Islet precursor cell (in vitro differentiated cells): ENCODE results near the gene ING1.
"Not testable (repeated sequence)": the region's sequence is repeated elsewhere in the genome, so short reads cannot be mapped to it uniquely, and the experiment has no call there.

Experiments
- DNase-seq: peaks from one replicate; pipeline ENCODE4 v3.0.0-alpha.2; 2018

Gene ING1, protein sequence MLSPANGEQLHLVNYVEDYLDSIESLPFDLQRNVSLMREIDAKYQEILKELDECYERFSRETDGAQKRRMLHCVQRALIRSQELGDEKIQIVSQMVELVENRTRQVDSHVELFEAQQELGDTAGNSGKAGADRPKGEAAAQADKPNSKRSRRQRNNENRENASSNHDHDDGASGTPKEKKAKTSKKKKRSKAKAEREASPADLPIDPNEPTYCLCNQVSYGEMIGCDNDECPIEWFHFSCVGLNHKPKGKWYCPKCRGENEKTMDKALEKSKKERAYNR

DNA sequence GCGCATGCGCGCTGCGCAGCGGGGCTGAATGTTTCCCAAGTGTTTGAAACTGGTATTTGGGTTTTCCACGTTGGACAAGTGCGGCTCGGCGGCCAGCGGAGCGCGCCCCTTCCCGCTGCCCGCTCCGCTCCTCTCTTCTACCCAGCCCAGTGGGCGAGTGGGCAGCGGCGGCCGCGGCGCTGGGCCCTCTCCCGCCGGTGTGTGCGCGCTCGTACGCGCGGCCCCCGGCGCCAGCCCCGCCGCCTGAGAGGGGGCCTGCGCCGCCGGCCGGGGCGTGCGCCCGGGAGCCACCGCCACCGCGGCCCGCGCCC is at the start of gene ING1:
Gene ING1, plus strand, starts transcription at position 59 of the 311 bp plus-strand sequence. CDS start 450 bp downstream, outside the sequence.
- no peak for DNase-seq

DNA sequence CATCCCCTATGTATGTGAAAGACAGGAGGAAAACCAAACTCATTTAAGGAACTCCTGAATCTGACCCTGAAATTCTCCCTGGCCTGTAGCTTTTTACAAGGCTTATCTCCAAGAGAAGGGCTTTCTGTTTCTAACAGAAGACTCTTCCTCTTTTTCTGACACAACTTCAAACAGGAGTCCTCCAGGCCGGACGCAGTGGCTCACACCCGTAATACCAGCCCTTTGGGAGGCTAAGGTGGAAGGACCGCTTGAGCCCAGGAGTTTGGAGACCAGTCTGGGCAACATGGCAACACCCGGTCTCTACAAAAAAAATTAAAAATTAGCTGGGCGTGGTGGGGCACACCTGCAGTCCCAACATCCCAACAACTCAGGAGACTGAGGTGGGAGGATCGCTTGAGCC is 49.5 kb upstream of the ING1 start:
- no peak for DNase-seq

DNA sequence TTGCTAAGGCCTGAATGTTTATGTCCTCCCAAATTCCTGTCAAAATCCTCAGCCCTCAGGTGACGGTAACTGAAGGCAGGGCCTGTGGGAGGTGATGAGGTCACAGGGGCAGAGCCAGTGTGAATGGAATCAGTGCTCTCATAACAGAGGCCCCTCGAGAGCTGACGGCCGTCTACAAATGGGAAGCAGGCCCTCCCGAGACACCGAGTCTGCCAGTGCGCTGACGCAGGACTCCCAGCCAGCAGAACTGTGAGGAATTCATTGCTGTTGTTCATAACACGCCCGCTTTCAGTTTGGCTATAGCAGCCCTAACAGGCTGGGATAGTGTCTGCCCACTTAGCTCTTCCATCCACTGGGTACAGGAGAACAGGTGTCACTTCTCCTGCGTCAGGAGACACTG is 48.8 kb upstream of the ING1 start:
- DNase-seq = no peak

DNA sequence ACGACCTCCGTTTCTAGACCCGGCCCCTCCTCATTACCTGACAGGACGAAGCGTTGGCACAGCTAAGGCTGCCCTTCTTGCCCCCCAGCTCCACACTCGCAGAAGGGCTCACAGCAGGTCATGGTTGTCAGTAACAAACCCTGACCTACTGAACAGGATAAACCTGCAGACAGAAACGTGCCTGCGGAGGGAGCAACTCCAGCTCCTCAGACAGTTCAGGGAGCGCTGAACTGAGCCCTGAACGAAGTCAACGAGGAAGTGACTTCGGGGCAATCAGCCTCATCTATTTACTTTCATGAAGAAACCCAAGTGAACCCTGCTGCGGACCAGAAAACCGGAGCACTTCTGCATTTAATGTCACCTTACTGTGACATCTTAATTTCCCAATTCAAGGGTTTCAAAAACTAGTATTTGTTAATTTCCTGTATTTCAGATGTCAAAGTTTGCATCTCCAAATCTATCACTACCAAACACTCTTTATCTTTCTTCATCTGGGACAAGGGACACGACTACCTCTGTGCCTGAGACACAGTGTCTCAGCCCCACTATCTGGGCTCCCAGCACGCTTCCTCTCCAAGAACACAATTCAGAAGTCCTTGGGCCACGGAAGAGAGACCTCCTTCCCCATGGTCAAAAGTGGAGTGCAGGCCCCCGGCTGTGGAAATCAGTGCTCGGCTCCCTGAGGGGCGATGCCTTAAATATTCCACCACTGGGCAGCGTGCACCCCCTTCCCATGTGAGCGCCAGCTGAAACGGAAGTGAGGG is 47.8 kb upstream of the ING1 start:
- no peak for DNase-seq

DNA sequence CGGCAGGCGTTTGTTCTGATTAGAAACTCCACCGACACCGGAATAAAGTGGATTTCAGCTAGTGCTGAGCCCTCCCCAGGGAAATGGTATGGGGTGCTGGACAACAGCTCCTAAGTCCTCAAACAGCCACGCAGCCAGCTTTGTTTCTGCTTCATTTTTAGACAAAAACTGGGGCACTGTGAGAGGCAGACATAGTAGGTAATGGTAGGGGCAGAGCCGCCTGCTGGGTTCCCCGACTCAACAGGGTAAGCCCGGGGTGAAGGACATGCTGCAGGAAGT is 47.3 kb upstream of the ING1 start:
- DNase-seq = no peak

DNA sequence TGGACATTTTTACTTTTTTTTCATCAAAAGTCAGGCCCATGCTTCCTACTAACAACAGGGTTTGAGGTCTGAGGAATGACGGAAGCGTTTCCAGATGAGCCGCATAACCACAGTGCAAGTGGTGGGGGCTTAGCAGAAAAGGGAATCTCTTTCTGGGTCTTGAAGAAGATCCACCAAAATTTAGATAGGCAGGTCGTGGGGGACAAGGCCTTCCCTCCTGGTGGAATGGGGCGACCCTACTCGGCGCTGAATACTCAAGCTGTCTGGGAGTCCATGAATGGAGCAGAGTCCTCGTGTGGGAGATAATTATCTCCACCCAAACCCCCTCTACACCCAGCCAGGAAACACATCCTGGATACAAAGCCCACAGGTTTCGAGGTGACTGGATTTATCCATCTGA is 44.5 kb upstream of the ING1 start:
- DNase-seq = no peak

DNA sequence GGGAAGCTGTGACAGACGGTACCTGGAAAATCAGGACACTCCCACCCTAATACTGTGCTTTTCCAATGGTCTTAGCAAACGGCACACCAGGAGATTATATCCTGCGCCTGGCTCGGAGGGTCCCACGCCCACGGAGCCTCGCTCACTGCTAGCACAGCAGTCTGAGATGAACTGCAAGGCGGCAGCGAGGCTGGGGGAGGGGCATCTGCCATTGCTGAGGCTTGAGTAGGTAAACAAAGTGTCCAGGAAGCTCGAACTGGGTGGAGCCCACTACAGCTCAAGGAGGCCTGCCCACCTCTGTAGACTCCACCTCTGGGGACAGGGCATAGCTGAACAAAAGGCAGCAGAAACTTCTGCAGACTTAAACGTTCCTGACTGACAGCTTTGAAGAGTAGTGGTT is 43.7 kb upstream of the ING1 start:
- not testable (repeated sequence) for DNase-seq

DNA sequence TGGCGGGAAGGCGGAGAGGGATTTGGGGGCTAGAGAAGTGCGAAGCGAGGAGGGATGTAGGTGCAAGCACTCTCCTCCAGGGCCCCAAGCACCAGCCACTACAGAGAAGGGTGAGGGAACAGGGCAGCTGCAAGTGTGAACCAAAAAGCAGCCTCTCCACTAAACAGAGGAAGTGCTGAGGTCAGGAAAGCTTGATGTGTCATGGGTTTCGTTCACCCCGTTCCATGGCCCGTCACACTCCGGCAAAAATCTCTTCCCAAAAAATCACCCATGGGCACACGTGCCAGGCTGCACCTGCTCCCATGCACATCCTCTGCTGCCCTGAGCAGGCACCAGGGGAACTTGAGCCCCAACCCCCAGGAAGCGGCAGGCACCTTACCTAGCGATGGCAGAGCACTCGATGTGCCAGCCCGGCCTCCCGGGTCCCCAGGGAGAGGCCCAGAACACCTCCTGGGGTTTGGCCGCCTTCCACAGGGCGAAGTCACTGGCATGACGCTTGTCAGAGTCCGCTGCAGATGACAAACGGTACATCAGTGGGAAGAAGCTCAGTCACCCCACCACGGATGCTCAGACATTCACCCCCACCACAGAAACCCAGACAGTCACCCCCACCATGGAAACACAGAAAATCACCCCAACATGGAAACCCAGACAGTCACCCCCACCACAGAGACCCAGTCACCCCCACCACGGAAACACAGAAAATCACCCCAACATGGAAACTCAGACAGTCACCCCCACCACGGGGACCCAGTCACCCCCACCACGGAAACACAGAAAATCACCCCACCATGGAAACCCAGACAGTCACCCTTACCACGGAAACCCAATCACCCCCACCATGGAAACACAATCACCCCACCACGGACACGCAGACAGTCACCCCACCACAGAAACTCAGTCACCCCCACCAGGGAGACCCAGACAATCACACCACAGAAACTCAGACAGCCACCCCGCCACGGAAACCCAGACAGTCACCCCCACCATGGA is 36.6 kb upstream of the ING1 start:
- no peak for DNase-seq

DNA sequence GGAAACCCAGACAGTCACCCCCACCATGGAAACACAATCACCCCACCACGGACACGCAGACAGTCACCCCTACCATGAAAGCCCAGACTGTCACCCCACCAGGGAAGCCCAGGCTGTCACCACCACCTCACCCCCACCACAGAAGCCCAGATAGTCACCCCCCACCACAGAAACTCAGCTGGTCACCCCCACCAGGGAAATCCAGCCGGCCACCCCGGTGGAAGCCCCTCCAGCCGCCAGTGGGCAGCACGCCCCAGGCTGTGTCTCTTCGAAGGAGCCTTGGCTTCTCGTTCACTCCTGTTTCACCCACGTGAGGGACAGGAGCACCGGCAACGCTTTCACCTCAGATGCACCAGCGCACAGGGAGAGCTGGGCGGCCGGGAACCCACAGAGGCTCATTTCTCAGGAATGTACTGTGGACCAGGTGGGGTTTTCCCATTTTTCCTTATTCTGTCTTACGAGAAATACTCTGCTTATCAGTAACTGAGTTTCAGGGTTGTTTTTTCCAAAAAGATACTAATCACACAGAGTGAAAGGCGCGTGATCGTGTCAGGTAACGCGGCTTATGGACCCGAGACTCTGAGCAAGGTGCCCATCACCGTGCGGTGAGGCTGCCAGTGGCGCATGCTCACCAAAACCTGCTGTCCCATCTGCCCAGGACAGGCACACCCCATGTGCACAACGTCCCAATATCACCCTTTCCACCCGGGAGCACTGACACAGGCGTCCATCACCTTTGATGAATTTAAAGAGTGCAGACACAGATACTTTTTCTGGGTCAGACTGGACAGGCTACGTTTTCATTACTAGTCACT is 35.6 kb upstream of the ING1 start:
- no peak for DNase-seq

DNA sequence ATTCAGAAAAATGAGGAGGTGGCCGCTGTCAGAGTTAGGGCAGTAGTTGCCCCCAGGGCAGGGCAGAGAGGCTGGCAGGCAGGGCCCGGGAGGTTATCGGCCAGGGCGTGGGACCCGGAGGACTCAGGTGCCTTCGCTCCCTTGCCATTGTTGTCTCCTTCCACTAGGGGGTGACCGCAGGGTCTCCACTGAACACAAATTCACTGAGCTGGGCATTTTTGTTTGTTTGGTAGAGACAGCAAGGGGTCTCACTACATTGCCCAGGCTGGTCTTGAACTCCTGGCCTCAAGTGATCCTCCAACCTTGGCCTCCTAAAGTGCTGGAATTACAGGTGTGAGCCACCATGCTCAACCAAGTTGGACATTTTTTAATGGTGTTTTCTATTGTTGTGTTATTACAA is 32.6 kb upstream of the ING1 start:
- DNase-seq = no peak

DNA sequence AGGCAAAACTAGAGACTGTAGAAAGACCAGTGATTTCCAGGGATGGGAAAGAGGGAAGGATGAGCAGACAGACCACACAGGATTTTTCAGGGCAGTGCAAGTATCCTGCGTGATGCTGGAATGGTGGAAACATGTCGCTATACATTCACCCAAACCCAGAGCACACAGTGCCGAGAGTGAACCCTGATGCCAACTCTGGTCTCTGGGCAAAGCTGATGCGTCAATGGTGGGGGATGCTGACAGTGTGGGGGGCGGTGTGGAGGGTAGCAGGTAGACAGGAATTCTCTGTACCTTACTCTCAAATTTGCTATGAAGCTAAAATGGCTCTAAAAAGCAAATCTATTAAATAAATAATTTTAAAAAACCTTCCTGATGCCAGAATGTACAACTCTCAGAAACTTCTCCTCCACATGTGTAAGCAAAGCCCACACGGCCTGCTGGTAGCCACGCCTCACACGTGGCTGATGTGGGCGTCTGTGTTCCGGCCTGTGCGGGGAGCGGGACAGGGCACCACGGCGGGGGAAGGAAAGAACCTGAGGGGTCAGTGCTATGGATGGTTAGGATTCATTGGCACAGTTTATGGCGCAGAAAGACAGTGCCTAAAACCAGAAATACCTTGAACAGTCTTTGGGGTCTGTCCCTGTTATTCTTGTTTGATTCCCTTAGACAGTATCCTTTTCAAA is 31.5 kb upstream of the ING1 start:
- DNase-seq = no peak

DNA sequence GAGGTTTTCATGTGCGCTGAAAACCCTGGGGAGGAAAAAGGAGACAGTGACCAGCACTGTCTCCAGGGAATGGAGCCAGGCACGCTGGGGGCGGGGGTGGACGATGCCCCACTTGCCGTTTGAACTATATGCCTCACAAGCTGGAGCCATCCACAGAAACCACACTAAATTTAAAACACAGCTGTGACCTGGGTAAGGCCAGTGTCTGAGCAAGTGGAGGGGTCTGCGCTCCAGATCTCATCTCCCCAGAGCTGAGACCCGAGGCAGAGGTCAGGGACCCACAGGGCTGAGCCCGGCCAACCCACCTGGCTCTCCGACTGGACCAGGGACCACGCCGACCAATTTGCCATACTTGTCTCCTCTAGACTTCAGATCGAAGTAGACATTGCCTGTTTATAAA is 30.8 kb upstream of the ING1 start:
- no peak for DNase-seq

DNA sequence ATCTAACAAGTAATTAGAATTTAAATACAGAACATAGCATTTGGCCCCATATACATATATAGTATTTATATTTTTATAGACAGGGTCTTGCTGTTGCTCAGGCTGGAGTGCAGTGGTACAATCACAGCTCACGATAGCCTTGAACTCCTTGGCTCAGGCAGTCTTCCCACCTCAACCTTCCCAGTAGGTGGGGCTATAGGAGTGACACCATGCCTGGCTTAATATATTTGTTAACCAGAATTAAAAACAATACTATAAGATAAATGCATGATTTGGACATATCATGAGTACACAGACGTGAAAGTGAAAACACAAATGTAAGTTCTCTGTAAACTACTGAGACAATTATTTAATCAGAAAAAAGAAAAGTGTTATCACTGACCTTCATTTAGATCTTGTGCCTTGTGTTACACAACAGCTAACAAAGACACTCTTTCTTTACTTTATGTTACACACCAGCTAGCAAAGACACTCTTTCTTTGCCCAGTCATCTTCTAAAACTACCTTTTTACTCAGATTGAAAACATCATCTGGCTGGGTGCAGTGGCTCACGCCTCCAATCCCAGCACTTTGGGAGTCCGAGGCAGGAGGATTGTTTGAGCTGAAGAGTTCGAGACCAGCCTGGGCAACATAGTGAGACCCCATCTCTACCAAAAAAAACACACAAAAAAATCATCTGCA is 30.2 kb upstream of the ING1 start:
- DNase-seq = no peak

DNA sequence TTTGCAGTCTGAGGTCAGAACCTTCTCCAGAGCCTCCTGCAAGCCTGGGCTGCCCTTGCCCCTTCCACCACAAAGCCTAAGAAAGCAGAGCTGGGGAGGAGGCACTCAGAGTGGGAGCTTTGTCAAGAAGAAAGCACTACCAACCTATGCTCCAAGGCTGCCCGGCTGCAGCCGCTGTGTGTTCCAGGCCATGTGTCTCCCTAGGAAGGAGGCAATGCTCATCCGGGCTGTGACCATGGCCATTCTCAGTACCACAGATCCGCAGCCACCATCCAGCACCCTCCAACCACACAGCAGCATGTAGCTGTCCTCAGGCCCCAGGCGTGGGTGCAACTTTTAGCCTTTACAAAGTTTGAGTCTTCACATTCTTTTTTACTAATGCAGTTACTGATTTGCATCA is 29.6 kb upstream of the ING1 start:
- no peak for DNase-seq

DNA sequence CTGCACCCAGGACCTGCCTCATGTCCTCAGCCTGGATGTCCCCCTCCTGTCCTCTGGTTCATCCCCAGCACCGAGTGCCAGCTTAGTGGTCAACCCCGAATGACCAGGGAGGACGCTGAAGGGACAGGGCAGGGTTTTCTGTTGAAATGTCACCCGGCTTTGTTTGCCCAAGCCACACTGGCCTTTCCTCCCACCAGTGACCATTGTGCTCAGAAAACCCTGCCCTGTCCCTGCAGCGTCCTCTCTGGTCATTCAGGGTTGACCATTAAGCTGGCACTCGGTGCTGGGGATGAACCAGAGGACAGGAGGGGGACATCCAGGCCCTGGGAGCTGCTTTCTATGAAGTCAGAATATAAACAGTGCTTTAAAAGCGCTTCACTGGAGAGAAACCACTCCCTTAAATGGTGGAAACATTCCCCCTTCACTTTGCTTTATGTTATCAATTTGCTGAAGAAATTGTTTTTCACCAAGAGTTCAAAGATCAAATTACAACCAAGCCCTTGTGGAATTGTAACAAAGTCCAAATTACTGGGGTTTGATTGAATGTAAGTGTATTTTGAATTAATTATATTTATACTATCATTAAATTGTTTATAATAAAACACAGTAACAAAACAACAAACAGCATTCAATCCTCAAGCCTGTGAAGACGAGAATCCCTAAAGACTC is 29.0 kb upstream of the ING1 start:
- DNase-seq = no peak

DNA sequence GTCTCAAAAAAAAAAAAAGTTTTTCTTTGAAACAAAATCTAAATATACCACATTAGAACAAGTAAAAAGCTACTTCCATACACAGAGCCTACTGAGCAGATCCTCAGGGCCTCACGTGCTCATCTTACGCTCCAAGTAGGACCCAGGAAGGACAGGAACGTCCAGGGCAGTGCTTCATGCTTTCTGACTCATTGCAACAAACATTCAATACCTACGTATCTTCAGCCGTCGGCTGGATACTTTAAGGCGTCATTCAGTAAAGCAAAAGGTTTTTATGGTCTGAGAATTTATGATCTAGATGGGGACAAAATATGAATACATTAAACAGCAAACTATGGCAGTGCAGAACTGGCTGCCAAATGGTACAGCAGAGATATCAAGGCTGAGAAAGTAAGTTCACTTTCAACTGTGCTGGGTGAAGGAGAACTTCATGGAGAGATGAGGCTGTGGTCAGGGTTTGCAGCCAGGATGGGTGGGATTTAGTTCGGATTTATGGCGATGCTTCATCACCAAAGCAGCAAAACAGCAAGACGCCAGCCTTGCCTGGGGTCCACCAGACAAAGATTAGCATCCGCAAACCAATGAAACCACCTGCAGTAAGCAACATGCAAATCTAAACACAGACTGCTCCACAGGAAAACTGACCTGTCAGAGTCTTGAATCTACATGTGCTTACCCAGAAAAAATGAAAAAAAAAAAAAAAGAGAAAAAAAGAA is 28.0 kb upstream of the ING1 start:
- peak; percentile 24 for DNase-seq

DNA sequence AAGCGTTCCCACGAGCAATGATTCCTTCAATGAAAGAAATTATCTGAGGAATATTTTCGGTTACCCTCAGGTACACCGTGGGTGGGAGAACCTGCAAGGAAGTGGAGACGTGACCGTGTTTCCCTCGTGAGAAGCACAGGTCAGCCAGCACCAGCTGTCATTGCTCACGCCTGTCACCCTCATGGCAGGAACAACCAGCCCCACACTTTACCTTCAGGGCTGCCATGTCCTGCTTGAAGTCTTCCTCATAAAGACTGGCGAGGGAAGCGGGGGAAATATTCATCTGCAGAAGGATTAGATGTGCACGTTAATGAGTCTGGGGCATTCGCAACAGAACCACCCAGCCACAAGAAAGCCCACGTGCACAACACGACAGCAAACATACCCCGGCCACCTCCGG is 25.8 kb upstream of the ING1 start:
- peak; percentile 35 for DNase-seq

DNA sequence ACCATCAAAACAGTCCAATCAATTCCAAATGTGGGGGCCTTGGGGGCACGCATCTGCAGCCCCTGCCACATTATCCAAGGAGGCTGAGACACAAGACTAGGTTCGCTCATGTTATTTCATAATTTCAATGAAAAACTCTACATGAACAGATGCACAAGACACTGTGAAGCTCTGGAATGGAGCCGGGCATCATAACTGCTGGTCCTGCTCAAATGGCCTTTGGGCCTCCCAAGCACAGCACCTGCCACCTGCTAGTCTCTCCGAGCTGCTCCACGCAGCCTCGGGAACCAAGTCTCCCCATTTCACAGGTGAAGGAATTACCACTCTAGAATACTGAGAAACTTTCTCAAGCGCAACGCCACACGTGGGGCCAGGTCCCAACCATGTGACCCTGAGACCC is 24.5 kb upstream of the ING1 start:
- DNase-seq = no peak

DNA sequence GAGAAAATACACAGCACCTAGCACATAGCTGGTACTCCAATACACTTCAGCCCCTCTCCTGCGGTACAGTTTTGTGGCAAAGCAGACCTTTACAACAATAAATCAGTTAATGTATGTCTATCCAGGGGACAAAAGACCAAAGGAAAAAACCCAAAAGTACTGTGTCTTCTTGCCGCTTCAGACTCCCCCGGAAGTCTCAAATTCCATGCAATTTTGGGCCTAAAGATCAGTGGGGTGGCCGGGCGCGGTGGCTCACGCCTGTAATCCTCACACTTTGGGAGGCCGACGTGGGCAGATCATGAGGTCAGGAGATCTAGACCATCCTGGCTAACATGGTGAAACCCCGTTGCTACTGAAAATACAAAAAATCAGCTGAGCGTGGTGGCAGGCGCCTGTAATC is 23.8 kb upstream of the ING1 start:
- DNase-seq = no peak

DNA sequence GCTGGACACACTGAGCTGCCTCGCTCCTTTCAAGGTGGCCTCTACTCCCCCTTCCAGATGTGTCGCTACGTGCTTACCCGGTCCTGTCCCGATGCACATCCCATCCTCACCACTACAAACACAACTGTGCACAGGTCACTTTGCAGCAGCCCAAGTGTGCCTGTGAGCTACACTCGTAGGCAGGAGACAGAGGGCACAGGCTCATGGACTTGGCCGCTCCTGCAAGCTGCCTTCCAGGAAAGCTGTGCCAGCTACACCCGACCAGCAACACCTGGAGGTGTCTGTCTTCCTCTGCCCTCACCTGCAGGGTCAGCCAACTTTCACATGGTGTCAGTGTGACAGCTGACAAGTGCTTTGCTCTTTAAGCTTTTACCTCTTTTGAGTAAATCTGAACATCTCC is 23.0 kb upstream of the ING1 start:
- no peak for DNase-seq

DNA sequence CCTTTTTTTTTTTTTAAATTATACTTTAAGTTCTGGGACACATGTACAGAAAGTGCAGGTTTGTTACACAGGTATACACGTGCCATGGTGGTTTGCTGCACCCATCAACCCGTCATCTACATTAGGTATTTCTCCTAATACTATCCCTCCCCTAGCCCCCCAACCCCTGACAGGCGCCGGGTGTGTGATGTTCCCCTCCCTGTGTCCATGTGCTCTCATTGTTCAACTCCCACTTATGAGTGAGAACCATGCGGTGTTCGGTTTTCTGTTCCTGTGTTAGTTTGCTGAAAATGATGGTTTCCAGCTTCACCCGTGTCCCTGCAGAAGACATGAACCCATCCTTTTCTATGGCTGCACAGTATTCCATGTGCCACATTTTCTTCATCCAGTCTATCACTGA is 17.7 kb upstream of the ING1 start:
- not testable (repeated sequence) for DNase-seq
